Measurements from ENCODE around the gene DHX29.

- TF ChIP-seq TCF7L2 (IDR thresholded peaks at IDR 0.05; ENCODE audit: low read depth, low read length) (no peak), CTCF (IDR thresholded peaks at IDR 0.05) (no peak), REST (IDR thresholded peaks at IDR 0.05; ENCODE audit: insufficient read depth in 1 of 2, low read depth in 2 of 2, low read length in 1 of 2) (no peak), POLR2AphosphoS5 (IDR thresholded peaks at IDR 0.05; ENCODE audit: low read depth, low read length) (no peak)
These were observed 23.8 kb upstream of the DHX29 start for GRCh38 chr5:55331321-55331720.

Measured in Panc1 (cell line).